PC-9 (cell line): ENCODE measurements around the gene LBHD2. TPM values are rescaled to one million over a fixed set of nuclear protein-coding genes. Genes with fewer than 3 reads are reported as not detected.

Experiments used
- BruUV-seq: library from RNA; stranded (reverse); fragments of 400-500 nt; replicated peaks from 2 replicates; lab custom pipeline; 2021; lab: Mats Ljungman, UMichigan
- CTCF ChIA-PET: fragments of 300-600 bp; sonication (Branson Sonifier 250); formaldehyde crosslinking; loops from one replicate; lab custom pipeline; 2022; ENCODE audit warnings: antibody characterized with exemption; lab: Charles Lee
- POLR2A ChIA-PET: fragments of 300-600 bp; sonication (Branson Sonifier 250); formaldehyde crosslinking; loops from one replicate; lab custom pipeline; 2022; ENCODE audit warnings: antibody characterized with exemption; ENCODE audit not compliant: unreplicated experiment; lab: Charles Lee
- DNase-seq, 2 experiments: peaks; one replicate each; pipeline versions ENCODE4 v3.0.0 to v3.0.0-alpha.2; 2015 to 2022; ENCODE audit warnings: mixed read lengths in 1 of 2
- H2AFZ ChIP-seq: fragments of 200-600 bp; sonication (generic); 2 replicates; pipeline ENCODE4 v1.8.1; 2017; ENCODE audit warnings: antibody characterized with exemption
- H3F3A ChIP-seq: fragments of 200-600 bp; sonication (generic); 2 replicates; pipeline ENCODE4 v1.8.1; 2017; ENCODE audit warnings: antibody characterized with exemption, mild to moderate bottlenecking, low read depth; ENCODE audit not compliant: insufficient read depth
- H3K27ac ChIP-seq: fragments of 200-600 bp; sonication (generic); 2 replicates; pipeline ENCODE4 v1.6.1; 2016; ENCODE audit warnings: mixed run types
- H3K27me3 ChIP-seq: fragments of 200-600 bp; sonication (generic); 2 replicates; pipeline ENCODE4 v1.6.1; 2016; ENCODE audit warnings: low read depth, mixed run types; ENCODE audit not compliant: insufficient read depth
- H3K36me3 ChIP-seq: fragments of 200-600 bp; sonication (generic); 2 replicates; pipeline ENCODE4 v1.6.1; 2016; ENCODE audit warnings: low read depth, mixed run types
- H3K4me1 ChIP-seq: fragments of 200-600 bp; sonication (generic); replicated peaks from 2 replicates; pipeline ENCODE4 v1.6.1; 2016; ENCODE audit warnings: mixed run types; ENCODE audit not compliant: insufficient read depth
- H3K4me2 ChIP-seq: fragments of 200-600 bp; sonication (generic); 2 replicates; pipeline ENCODE4 v1.6.1; 2017; ENCODE audit warnings: mixed run types
- H3K4me3 ChIP-seq: fragments of 200-600 bp; sonication (generic); 2 replicates; pipeline ENCODE4 v1.6.1; 2016; ENCODE audit warnings: mixed run types
- H3K79me2 ChIP-seq: fragments of 200-600 bp; sonication (generic); 2 replicates; pipeline ENCODE4 v1.6.1; 2017; ENCODE audit warnings: low read depth, mixed run types
- H3K9me2 ChIP-seq: fragments of 200-600 bp; sonication (generic); 2 replicates; pipeline ENCODE4 v1.8.1; 2017; ENCODE audit warnings: mild to moderate bottlenecking; ENCODE audit not compliant: insufficient read depth
- H3K9me3 ChIP-seq: fragments of 200-600 bp; sonication (generic); 2 replicates; pipeline ENCODE4 v1.8.1; 2016; ENCODE audit warnings: low read depth; ENCODE audit not compliant: insufficient read depth
- H4K20me1 ChIP-seq: fragments of 200-600 bp; sonication (generic); 2 replicates; pipeline ENCODE4 v1.8.1; 2017; ENCODE audit not compliant: insufficient read depth
- EZH2 ChIP-seq: fragments of 200-600 bp; sonication (generic); IDR thresholded peaks from 2 replicates; pipeline ENCODE4 v1.8.0; 2017; ENCODE audit warnings: antibody characterized with exemption, low read depth
- intact Hi-C: fragments of 100-400 bp; cut with micrococcal nuclease; formaldehyde crosslinking; loops from one replicate; pipeline ENCODE4 v1.10.0; 2022; ENCODE audit not compliant: unreplicated experiment
- total RNA-seq: library from RNA; stranded (reverse); gene quantifications from 2 replicates; pipeline ENCODE4 v1.2.3, GENCODE V29; 2021
- TF ChIP-seq, protein P1 (sequence below): fragments of 200-600 bp; sonication (generic); conservative IDR thresholded peaks from 2 replicates; pipeline ENCODE4 v1.6.1; 2017; ENCODE audit warnings: mixed run types, antibody characterized with exemption, mild to moderate bottlenecking, moderate library complexity

The LBHD2 gene
- total RNA-seq, 1 experiment from 2014 or later: 0.52 TPM

DNA sequence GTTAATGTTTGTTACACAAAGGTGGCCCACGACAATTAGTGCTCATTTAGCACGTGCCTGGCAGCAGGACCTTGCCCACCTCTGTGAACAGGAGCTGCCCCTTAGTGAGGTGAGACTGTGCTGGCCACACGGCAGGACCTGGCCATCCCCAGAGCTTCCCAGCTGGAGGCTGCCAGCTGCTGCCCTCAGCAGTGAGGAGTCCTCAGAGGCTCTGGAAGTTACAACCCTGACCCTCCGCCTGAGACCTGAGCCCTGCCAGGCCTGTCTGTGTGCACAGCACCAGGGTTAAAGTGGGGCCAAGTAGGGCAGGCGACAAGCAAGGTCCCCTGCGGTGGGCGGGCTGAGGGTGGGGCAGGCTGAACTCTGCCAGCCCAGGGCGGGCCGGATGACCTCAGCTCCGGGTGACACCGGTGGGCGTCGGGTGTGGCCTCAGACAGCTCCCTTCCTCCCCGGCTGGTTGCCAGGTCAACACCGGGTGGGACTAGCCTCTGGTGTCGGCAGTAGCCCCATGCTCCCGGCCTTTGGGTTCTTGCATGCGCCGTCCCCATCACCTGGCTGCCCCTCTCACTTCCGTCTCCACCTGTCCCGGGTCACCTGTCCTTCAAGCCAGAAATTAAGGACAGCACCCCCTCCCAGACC is 9.2 kb upstream of the LBHD2 start:
- Histone ChIP-seq H3K4me1 (peaks cover 52% of the 10 kb centered on the region), H3K79me2 (no peaks in the 10 kb centered on the region), H3K27me3 (no peaks in the 10 kb centered on the region), H3K4me3 (peak overlapping the region; percentile 76), H3F3A (peaks cover 43% of the 10 kb centered on the region; the same call in 1 of the 2 replicates), H4K20me1 (no peaks in the 10 kb centered on the region), H3K4me2 (peak overlapping the region; percentile 94), H3K27ac (peak overlapping the region; percentile 49), H3K9me2 (no peaks in the 10 kb centered on the region), H3K9me3 (no peaks in the 10 kb centered on the region), H2AFZ (peak overlapping the region; percentile 91), H3K36me3 (no peaks in the 10 kb centered on the region)
- ChIA-PET POLR2A (interaction anchor here (0.6 to 0.8 kb wide), 3 partner anchors 19 to 148 kb away, joined by 3 to 9 read pairs (median 4); no protein-coding TSS in a partner anchor), CTCF (interaction anchor here (0.6 to 1.7 kb wide), 13 partner anchors 12 to 380 kb away, joined by 3 to 9 read pairs (median 3); no protein-coding TSS in a partner anchor)
- BruUV-seq: TSS peak; percentile 26
- intact Hi-C loops: loop anchor here (1.0 to 10.0 kb wide), 7 partner anchors 49 to 466 kb away; partner anchors contain the start of genes EIF5 and TRAF3
- peak; percentile 87 to 88 for DNase-seq
- TF ChIP-seq, protein P1, sequence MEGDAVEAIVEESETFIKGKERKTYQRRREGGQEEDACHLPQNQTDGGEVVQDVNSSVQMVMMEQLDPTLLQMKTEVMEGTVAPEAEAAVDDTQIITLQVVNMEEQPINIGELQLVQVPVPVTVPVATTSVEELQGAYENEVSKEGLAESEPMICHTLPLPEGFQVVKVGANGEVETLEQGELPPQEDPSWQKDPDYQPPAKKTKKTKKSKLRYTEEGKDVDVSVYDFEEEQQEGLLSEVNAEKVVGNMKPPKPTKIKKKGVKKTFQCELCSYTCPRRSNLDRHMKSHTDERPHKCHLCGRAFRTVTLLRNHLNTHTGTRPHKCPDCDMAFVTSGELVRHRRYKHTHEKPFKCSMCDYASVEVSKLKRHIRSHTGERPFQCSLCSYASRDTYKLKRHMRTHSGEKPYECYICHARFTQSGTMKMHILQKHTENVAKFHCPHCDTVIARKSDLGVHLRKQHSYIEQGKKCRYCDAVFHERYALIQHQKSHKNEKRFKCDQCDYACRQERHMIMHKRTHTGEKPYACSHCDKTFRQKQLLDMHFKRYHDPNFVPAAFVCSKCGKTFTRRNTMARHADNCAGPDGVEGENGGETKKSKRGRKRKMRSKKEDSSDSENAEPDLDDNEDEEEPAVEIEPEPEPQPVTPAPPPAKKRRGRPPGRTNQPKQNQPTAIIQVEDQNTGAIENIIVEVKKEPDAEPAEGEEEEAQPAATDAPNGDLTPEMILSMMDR: no peak
- no peak for TF ChIP-seq EZH2

DNA sequence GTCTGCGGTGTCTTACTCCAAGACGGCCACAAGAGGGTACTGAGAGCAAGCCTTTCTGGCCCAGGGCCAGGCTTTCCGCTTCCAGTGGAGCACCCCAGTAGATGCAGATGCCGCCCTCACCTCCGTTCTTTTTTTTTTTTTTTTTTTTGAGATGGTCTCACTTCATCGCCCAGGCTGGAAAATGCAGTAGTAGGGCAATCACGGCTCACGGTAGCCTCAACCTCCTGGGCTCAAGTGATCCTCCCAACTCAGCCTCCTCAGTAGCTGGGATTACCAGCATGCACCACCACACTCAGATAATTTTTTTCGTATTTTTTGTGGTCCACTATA is 5.6 kb upstream of the LBHD2 start:
- no peaks in the 10 kb centered on the region for H4K20me1 ChIP-seq
- TF ChIP-seq, protein P1: peak; percentile 96
- no peak for TF ChIP-seq EZH2
- peak; percentile 88 to 93 for DNase-seq
- POLR2A ChIA-PET: no interaction called here
- BruUV-seq: no TSS peak
- H3K4me2 ChIP-seq: no peak overlapping the region; the same call in 1 of the 2 replicates
- H2AFZ ChIP-seq: no peak overlapping the region
- H3K27me3 ChIP-seq: no peaks in the 10 kb centered on the region
- no peak overlapping the region for H3K27ac ChIP-seq
- intact Hi-C loops: loop anchor here (1.0 to 10.0 kb wide), 8 partner anchors 27 to 384 kb away; partner anchors contain the start of gene TRAF3
- H3K79me2 ChIP-seq: no peaks in the 10 kb centered on the region
- no peak overlapping the region for H3K4me3 ChIP-seq
- no peaks in the 10 kb centered on the region; the same call in 1 of the 2 replicates for H3K9me3 ChIP-seq
- peaks cover 30% of the 10 kb centered on the region; the same call in 1 of the 2 replicates for H3F3A ChIP-seq
- H3K4me1 ChIP-seq: peaks cover 26% of the 10 kb centered on the region
- CTCF ChIA-PET: interaction anchor here (0.7 kb wide), 1 partner anchor 27 kb away, joined by 3 read pairs; no protein-coding TSS in a partner anchor
- H3K36me3 ChIP-seq: no peaks in the 10 kb centered on the region
- no peaks in the 10 kb centered on the region for H3K9me2 ChIP-seq

DNA sequence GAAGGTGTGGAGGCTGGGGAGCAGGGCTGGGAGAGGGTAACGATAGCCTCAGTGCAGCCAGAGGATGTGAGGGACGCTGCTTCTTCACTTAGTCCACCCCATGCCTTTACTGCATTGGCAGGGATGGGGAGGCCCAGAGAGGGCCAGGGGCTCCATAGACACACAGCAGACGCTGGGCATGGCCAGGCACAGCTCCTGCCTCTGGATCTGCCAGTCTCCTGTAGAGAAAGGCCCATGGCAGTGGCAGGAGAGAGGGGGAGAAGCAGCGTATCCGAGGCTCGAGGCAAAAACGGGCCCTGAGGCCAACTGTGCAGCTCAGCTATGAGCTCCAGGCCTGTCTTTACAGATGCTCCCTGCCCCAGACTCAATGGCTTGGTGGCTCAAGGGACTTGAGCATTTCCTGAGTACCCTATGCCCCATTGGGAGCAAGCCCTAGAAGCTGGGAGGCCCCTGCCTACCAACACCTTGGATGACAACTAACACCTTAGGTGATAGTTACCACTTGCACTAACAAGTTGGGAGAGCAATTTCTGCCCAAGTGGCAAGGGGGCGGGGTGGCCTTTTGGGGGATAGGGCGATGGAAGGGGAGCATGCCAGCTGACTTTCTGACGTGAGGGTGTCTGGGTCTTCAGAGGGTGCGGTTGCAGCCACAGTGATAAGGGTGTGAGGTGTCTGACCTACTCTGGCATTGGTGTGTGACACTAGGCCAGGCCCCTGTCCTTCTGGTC is 5.0 kb upstream of the LBHD2 start:
- TF ChIP-seq, protein P1: no peak
- no peak for TF ChIP-seq EZH2
- Histone ChIP-seq H3K9me2 (no peaks in the 10 kb centered on the region), H3K27me3 (no peaks in the 10 kb centered on the region), H3K4me2 (no peak overlapping the region; the same call in 1 of the 2 replicates), H3K4me1 (peaks cover 20% of the 10 kb centered on the region), H4K20me1 (no peaks in the 10 kb centered on the region), H3K4me3 (no peak overlapping the region), H3K9me3 (no peaks in the 10 kb centered on the region; the same call in 1 of the 2 replicates), H3K27ac (no peak overlapping the region), H2AFZ (no peak overlapping the region), H3K79me2 (no peaks in the 10 kb centered on the region), H3K36me3 (no peaks in the 10 kb centered on the region), H3F3A (peaks cover 28% of the 10 kb centered on the region; the same call in 1 of the 2 replicates)
- intact Hi-C loops: loop anchor here (1.0 to 10.0 kb wide), 8 partner anchors 26 to 384 kb away; partner anchors contain the start of gene TRAF3
- ChIA-PET POLR2A (interaction anchor here (0.6 kb wide), 2 partner anchors 12 to 253 kb away, joined by 4 read pairs; no protein-coding TSS in a partner anchor), CTCF (interaction anchor here (0.5 to 0.9 kb wide), 3 partner anchors 26 to 248 kb away, joined by 3 to 13 read pairs (median 10); no protein-coding TSS in a partner anchor)
- no TSS peak for BruUV-seq
- no peak for DNase-seq
